ENCODE data around the gene ZBTB47. TPM values are rescaled to one million over a fixed set of nuclear protein-coding genes. Genes with fewer than 3 reads are reported as not detected.

ZBTB47 gene
- total RNA-seq, 1 donor from 2014 or later, result 20.5 TPM

DNA sequence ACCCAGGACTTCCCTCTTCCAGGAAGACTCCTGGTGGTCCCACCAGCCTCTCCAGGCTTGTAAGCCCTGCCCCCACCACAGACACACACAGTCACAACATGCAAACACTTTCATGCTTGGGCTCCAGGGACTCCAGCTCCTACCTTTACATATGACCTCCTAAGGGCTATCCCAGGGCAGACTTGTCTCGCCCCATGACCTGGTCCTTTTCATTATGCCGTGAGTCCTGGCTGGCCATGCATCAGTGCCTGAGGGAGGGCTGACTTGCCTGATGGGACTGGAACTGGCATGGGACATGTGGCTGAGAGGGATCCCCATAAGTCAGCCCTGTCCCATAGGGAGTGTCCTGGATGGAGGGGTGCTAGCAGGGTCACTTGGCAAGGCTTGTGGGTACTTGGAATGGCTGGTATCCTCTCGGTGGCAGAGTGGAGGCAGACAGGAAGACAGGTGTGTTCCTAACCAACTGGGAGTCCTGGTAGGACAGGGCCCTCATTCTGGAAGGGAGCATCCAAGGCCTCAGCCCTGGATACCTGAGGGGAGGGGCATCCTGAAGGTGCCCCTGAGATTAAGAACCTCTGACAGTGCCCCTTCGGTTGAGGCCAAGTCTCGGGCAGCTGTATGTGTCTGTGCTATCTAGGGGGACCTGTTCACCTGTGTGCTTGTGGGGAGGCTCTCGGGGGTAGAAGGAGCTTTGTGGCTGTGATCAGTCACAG, 49.6 kb downstream of the ZBTB47 start:
- Mint-ChIP-seq H3K36me3 (ENCODE audit: low read depth, unreplicated experiment) (no peaks in the 10 kb centered on the region), H3K27me3 (ENCODE audit: unreplicated experiment) (peaks cover 13% of the 10 kb centered on the region), H3K4me3 (ENCODE audit: unreplicated experiment) (no peak overlapping the region), H3K4me1 (ENCODE audit: unreplicated experiment) (no peaks in the 10 kb centered on the region), H3K27ac (ENCODE audit: unreplicated experiment) (no peak overlapping the region), H3K9me3 (ENCODE audit: unreplicated experiment) (no peaks in the 10 kb centered on the region)
- TF ChIP-seq, protein P1, sequence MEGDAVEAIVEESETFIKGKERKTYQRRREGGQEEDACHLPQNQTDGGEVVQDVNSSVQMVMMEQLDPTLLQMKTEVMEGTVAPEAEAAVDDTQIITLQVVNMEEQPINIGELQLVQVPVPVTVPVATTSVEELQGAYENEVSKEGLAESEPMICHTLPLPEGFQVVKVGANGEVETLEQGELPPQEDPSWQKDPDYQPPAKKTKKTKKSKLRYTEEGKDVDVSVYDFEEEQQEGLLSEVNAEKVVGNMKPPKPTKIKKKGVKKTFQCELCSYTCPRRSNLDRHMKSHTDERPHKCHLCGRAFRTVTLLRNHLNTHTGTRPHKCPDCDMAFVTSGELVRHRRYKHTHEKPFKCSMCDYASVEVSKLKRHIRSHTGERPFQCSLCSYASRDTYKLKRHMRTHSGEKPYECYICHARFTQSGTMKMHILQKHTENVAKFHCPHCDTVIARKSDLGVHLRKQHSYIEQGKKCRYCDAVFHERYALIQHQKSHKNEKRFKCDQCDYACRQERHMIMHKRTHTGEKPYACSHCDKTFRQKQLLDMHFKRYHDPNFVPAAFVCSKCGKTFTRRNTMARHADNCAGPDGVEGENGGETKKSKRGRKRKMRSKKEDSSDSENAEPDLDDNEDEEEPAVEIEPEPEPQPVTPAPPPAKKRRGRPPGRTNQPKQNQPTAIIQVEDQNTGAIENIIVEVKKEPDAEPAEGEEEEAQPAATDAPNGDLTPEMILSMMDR (IDR thresholded peaks at IDR 0.05; ENCODE audit: unreplicated experiment), result no peak
- no peak for DNase-seq (ENCODE audit: low spot score)

DNA sequence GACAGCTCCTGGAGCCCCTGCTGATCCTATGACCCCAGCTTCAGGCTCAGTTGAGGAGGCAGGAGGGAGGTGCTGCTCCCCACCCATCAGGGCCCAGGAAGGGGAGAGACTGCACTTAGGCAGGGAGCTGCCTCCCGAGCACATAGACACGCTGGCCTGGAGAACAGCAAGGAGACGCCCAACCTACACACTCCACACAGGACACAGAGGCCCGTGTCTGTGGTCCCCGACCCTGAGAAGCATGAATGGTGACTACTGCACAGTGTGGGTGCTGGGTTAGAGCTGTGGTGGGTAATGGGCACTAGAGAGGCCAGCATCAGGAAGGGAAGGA, 50.2 kb downstream of the ZBTB47 start:
- Mint-ChIP-seq H3K4me1 (ENCODE audit: unreplicated experiment) (no peaks in the 10 kb centered on the region), H3K27ac (ENCODE audit: unreplicated experiment) (no peak overlapping the region), H3K4me3 (ENCODE audit: unreplicated experiment) (no peak overlapping the region), H3K9me3 (ENCODE audit: unreplicated experiment) (no peaks in the 10 kb centered on the region), H3K36me3 (ENCODE audit: low read depth, unreplicated experiment) (no peaks in the 10 kb centered on the region), H3K27me3 (ENCODE audit: unreplicated experiment) (peaks cover 13% of the 10 kb centered on the region)
- TF ChIP-seq, protein P1 (IDR thresholded peaks at IDR 0.05; ENCODE audit: unreplicated experiment), result no peak
- no peak for DNase-seq (ENCODE audit: low spot score)

DNA sequence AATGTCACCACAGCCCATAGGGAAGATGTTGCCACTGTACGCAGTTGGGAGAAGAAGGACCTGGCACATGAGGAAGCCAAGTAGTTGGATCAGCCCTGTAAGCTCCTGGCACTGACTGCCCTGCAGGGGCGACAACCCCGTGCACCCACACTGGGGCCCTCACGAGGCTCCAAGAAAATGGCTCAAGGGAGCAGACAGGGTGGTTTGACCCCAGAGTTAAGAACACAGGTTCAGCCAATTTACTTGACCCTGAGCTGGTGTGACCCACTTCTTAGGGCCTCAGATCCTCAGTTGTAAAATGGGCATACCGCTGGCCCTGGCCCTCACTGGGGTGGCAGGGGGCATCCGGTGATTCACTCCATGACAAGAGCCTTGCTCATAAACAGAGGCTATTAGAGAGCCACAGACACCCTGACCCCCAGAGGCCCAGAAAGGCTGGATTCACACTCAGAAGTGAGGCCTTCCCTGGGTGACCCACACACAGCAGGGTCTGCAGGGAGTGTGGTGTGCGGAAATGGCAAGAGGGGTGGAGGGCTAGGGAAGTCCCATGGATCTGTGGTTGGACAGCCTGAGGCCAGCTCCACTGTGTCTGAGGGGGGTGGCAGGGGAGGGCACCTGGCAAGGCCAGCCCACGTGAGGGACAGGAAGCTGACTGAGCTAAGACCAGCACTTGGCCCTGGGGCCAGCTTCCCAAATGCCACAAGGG, 50.8 kb downstream of the ZBTB47 start:
- Mint-ChIP-seq H3K36me3 (ENCODE audit: low read depth, unreplicated experiment) (no peaks in the 10 kb centered on the region), H3K4me1 (ENCODE audit: unreplicated experiment) (no peaks in the 10 kb centered on the region), H3K4me3 (ENCODE audit: unreplicated experiment) (no peak overlapping the region), H3K27ac (ENCODE audit: unreplicated experiment) (no peak overlapping the region), H3K27me3 (ENCODE audit: unreplicated experiment) (peaks cover 13% of the 10 kb centered on the region), H3K9me3 (ENCODE audit: unreplicated experiment) (no peaks in the 10 kb centered on the region)
- TF ChIP-seq, protein P1 (IDR thresholded peaks at IDR 0.05; ENCODE audit: unreplicated experiment), result no peak
- no peak for DNase-seq (ENCODE audit: low spot score)

DNA sequence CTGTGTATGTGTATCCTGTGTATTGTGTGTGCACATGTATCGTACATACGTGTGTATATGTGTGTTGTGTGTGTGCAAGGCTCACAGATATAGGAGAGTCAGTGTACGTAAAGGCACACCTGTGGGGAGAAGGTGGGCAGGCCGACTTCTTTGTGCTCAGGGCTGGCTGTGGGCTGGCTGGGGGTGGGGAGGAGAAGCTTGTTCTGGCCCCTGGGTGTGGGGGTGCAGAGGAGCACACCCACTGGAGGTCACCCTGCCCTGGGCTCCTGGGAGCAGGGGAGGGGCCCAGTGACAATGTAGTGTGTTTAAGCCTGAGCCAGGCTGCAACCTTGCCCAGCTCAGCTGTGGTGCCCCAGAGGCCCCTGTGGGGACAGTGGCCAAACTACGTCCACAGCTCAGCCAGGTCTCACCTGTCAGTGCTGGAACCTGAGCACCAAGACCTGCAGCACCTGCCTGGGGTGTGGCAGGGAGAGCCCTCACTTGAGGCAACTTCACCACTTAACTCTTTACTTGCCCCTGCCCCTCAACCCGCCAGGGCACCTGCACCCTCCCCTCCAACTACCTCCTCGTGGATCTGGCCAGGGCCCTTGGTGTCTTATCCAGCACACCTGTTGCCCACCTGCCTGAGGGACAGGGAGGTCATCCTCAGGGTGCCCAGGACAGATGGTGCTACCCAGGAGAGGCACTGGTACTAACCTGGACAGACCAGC, 51.7 kb downstream of the ZBTB47 start:
- DNase-seq (ENCODE audit: low spot score), result no peak
- Mint-ChIP-seq H3K4me3 (ENCODE audit: unreplicated experiment) (no peak overlapping the region), H3K36me3 (ENCODE audit: low read depth, unreplicated experiment) (no peaks in the 10 kb centered on the region), H3K9me3 (ENCODE audit: unreplicated experiment) (no peaks in the 10 kb centered on the region), H3K4me1 (ENCODE audit: unreplicated experiment) (no peaks in the 10 kb centered on the region), H3K27me3 (ENCODE audit: unreplicated experiment) (peaks cover 11% of the 10 kb centered on the region), H3K27ac (ENCODE audit: unreplicated experiment) (no peak overlapping the region)
- TF ChIP-seq, protein P1 (IDR thresholded peaks at IDR 0.05; ENCODE audit: unreplicated experiment), result no peak
